Aorta (tissue), 5 donors: ENCODE measurements around the gene CHRM4. TPM values are rescaled to one million over a fixed set of nuclear protein-coding genes. Genes with fewer than 3 reads are reported as not detected.

ENCODE experiments used
- ATAC-seq: fragments of 200-7000 bp; cut with Tn5 transposase; one replicate; pipeline ENCODE4 v1.9.1; 2022; ENCODE audit warnings: moderate library complexity; ENCODE audit not compliant: low FRiP score
- DNase-seq, 2 donors: peaks; one replicate each; pipeline ENCODE4 v3.0.0-alpha.2; 2020
- H3K27ac ChIP-seq, 2 donors: one replicate each; pipeline ENCODE4 v1.5.1; 2013; ENCODE audit warnings: low read length in 2 of 2, mild to moderate bottlenecking in 2 of 2, moderate library complexity in 2 of 2, control low read depth in 1 of 2, inconsistent platforms in 1 of 2, low read depth in 1 of 2
- H3K27me3 ChIP-seq, 2 donors: one replicate each; pipeline ENCODE4 v1.6.1; 2013; ENCODE audit warnings: control low read depth in 1 of 2, low read length in 1 of 2, mild to moderate bottlenecking in 1 of 2, moderate library complexity in 1 of 2; ENCODE audit not compliant: insufficient read depth in 2 of 2, control insufficient read depth in 1 of 2
- H3K36me3 ChIP-seq, 2 donors: one replicate each; pipeline ENCODE4 v1.6.1; 2013; ENCODE audit warnings: control low read depth in 1 of 2, low read length in 1 of 2, mild to moderate bottlenecking in 1 of 2; ENCODE audit not compliant: insufficient read depth in 2 of 2, control insufficient read depth in 1 of 2
- H3K4me1 ChIP-seq, 2 donors: one replicate each; pipeline ENCODE4 v1.6.1; 2013; ENCODE audit warnings: low read length in 2 of 2, control low read depth in 1 of 2, mild to moderate bottlenecking in 1 of 2, moderate library complexity in 1 of 2; ENCODE audit not compliant: insufficient read depth in 2 of 2, control insufficient read depth in 1 of 2
- H3K4me3 ChIP-seq, 2 donors: one replicate each; pipeline ENCODE4 v1.5.1; 2013; ENCODE audit warnings: low read length in 2 of 2, control low read depth in 1 of 2, mild to moderate bottlenecking in 1 of 2
- H3K9me3 ChIP-seq: one replicate; pipeline ENCODE4 v1.6.1; 2013; ENCODE audit warnings: mild to moderate bottlenecking, low read length; ENCODE audit not compliant: control insufficient read depth
- WGBS, 2 donors: extraction: QIAGEN DNeasy Blood & Tissue Kit; methylation state at CpG; one replicate each; pipeline ENCODE4 v1.1.7; 2013; 5-methylcytosine and 5-hydroxymethylcytosine counted together
- intact Hi-C, 2 donors: fragments of 100-400 bp; cut with DNase I; formaldehyde crosslinking; loops; one replicate each; pipeline versions ENCODE4 v1.14.2 to v1.15.0; 2022
- microRNA-seq, 2 donors: library from miRNA; unstranded; fragments of <30 nt; microRNA quantifications; one replicate each; pipeline ENCODE4 v1.2.0, GENCODE V29; 2020
- polyA plus RNA-seq, 2 donors: library from polyadenylated mRNA; stranded (reverse); fragments of 200-250 nt; gene quantifications; one replicate each; pipeline ENCODE4 v1.2.3, GENCODE V29; 2013
- total RNA-seq, 2 donors: library from RNA; stranded (reverse); fragmentation: NEBNext Ultra II Directional; extraction: Animal tissue kit (Norgen Biotek cat#: 25700); gene quantifications; one replicate each; pipeline ENCODE4 v1.2.1, GENCODE V29; 2021
- donor health status: healthy with polysubstance abuse.
- donor health status: Bipolar disorder and iron deficiency.
- donor health status: DM: no; HTN: no; CAD: no.
- donor health status: DM: no; HTN: no; CAD: no.
- donor health status: DM: yes; HTN: yes; CAD: no.

The CHRM4 gene
- total and polyA plus RNA-seq, 4 donors = 0.28 to 1.9 (median 0.29) TPM; not detected in 1

DNA sequence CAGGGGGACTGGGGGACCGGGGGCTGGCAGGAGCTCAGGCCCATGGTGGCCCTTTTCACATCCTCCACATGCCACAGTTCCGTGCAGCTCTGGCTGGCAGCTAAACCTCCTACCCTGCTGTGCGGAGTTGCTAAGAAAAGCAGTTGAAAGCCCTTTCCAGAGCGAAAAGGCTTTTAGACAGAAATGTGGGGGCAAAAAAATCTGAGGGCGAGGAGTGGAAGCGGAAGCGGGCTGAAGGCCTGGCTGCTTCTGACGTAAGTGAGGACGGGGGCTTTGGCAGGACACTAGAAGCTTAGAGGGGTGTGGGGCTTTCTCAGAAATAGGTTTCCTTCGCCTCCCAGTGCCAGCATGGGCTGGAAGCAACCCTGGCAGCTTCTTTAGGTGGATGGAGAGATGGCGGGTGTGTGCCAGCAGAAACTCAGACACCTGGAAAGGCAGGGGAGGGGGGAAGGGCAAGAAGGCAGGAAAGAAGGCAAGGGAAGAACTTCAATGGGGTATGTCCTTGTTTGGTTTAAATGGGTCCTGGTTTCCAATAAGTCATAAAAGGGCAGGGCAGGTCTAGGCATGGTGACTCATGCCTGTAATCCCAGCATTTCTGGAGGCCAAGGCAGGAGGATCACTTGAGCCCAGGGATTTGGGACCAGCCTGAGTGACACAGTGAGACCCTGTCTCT is 55.5 kb downstream of the CHRM4 start:
- H3K36me3 ChIP-seq = no peaks in the 10 kb centered on the region
- H3K4me1 ChIP-seq = no peaks in the 10 kb centered on the region
- intact Hi-C loops = no loop called here
- H3K9me3 ChIP-seq = no peaks in the 10 kb centered on the region
- no peaks in the 10 kb centered on the region for H3K27me3 ChIP-seq
- 88 to 92% methylated on average over 11 of the region's 11 CpGs for WGBS, 2 donors
- no peak for ATAC-seq
- H3K4me3 ChIP-seq = no peak overlapping the region
- no peak for DNase-seq
- H3K27ac ChIP-seq = no peak overlapping the region

DNA sequence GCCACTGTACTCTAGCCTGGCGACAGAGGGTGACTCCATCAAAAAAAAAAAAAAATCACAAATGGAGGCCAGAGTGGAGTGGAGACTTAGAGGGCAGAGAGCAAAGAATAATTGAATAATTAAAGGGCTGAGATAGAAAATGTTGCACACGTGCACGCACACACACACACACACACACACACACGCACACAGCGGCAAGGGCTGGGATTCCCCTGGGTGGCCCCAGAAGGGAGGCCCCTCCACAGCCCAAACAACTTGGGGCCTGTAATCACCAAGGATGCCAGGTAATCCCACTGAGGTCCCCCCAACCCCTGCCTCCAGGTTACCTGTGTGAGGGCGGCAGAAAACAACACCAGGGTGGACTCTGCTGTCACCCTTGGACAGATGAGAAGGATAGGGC is 56.3 kb downstream of the CHRM4 start:
- ATAC-seq = no peak
- Histone ChIP-seq H3K9me3 (no peaks in the 10 kb centered on the region), H3K4me1 (no peaks in the 10 kb centered on the region), H3K27ac (no peak overlapping the region), H3K4me3 (no peak overlapping the region), H3K36me3 (no peaks in the 10 kb centered on the region), H3K27me3 (no peaks in the 10 kb centered on the region)
- WGBS, 2 donors = 97 to 98% methylated on average over 6 of the region's 6 CpGs
- intact Hi-C loops = no loop called here
- DNase-seq = no peak

DNA sequence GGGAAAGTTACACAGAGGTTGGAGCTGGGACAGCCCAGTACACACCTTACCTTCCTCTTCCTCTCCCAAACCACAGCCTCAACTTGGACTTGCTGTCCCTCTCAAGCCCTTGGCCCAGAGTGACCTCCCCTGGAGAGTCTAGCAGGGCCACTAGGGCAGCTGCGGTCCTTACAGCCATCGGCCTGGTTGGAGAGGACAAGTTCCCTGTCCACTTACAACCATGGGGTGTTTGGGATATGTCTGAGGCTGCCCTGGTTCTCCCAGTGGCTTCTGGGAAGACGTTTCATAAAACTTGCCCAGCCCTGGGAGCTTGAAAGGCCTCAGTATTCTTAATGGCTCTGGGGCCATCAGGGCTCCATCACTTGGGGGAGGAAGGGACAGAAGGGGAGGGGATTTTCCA is 57.4 kb downstream of the CHRM4 start:
- Histone ChIP-seq H3K27ac (no peak overlapping the region), H3K27me3 (no peaks in the 10 kb centered on the region), H3K36me3 (no peaks in the 10 kb centered on the region), H3K9me3 (no peaks in the 10 kb centered on the region), H3K4me1 (no peaks in the 10 kb centered on the region), H3K4me3 (no peak overlapping the region)
- intact Hi-C loops = no loop called here
- ATAC-seq (no peak), DNase-seq (no peak)
- WGBS, 2 donors = 94 to 98% methylated on average over 3 of the region's 3 CpGs

Small RNA genes within 50 kb of the gene (microRNA-seq; reads per million reads assigned to microRNA genes)
- 0 reads per million in 2 donors for gene MIR4688

Other genes starting within 250 kb of the CHRM4 start
- 10 to 100 TPM; 10.5 to 18.4 TPM for gene CREB3L1, start 114.1 kb downstream of the CHRM4 start, total RNA-seq
- gene CREB3L1, start 114.1 kb downstream of the CHRM4 start, polyA plus RNA-seq = 1 to 10 TPM; 6.9 to 8.5 TPM
- gene DGKZ, start 44.3 kb downstream of the CHRM4 start, total RNA-seq = 10 to 100 TPM; 36.1 to 61.1 TPM
- 10 to 100 TPM; 15.8 to 33.4 TPM for gene DGKZ, start 44.3 kb downstream of the CHRM4 start, polyA plus RNA-seq
- 10 to 100 TPM; 11.8 to 23.4 TPM for gene MDK, start 10.1 kb downstream of the CHRM4 start, total RNA-seq
- gene MDK, start 10.1 kb downstream of the CHRM4 start, polyA plus RNA-seq = 10 to 100 TPM; 15.8 to 40.3 TPM
- 10 to 100 TPM; 27.8 to 35.0 TPM for gene AMBRA1, start 202.2 kb upstream of the CHRM4 start, total RNA-seq
- 1 to 10 TPM; 2.6 to 5.8 TPM for gene AMBRA1, start 202.2 kb upstream of the CHRM4 start, polyA plus RNA-seq
- gene HARBI1, start 225.5 kb upstream of the CHRM4 start, total RNA-seq = 1 to 10 TPM; 2.3 to 3.0 TPM
- gene HARBI1, start 225.5 kb upstream of the CHRM4 start, polyA plus RNA-seq = 1 to 10 TPM; 2.1 to 2.3 TPM
- gene ATG13, start 225.8 kb upstream of the CHRM4 start, total RNA-seq = 10 to 100 TPM; 59.6 to 72.7 TPM
- gene ATG13, start 225.8 kb upstream of the CHRM4 start, polyA plus RNA-seq = 10 to 100 TPM; 29.9 to 46.5 TPM